ENCODE measurements around the gene ADGRV1. TPM values are rescaled to one million over a fixed set of nuclear protein-coding genes. Genes with fewer than 3 reads are reported as not detected.
"Not testable (repeated sequence)": the region's sequence is repeated elsewhere in the genome, so short reads cannot be mapped to it uniquely, and the experiment has no call there.

Gene ADGRV1
- total RNA-seq, 4 donors from 2014 or later, result 0.25 to 0.60 (median 0.56) TPM; not detected in 1

DNA sequence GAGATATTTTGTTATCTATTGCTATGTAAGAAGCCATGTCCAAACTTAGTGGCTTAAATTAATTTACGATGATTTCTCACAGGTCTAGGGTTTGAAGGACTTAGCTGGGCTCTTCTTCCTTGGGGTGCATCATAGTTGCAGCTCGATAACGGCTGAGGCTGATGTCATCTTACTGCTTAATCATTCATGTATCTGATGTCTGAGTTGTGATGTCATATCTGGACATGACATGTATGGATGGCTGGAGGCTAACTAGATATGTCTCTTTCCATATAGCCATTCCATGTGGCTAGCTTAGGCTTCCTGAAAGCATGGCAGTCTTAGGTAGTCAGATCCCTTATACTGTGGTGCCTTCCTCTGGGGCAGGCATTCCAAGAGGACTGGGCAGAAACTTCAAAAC, 31.6 kb downstream of the ADGRV1 start:
- TF ChIP-seq, protein P1, sequence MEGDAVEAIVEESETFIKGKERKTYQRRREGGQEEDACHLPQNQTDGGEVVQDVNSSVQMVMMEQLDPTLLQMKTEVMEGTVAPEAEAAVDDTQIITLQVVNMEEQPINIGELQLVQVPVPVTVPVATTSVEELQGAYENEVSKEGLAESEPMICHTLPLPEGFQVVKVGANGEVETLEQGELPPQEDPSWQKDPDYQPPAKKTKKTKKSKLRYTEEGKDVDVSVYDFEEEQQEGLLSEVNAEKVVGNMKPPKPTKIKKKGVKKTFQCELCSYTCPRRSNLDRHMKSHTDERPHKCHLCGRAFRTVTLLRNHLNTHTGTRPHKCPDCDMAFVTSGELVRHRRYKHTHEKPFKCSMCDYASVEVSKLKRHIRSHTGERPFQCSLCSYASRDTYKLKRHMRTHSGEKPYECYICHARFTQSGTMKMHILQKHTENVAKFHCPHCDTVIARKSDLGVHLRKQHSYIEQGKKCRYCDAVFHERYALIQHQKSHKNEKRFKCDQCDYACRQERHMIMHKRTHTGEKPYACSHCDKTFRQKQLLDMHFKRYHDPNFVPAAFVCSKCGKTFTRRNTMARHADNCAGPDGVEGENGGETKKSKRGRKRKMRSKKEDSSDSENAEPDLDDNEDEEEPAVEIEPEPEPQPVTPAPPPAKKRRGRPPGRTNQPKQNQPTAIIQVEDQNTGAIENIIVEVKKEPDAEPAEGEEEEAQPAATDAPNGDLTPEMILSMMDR (IDR thresholded peaks at IDR 0.05), result no peak
- DNase-seq (ENCODE audit: low spot score) (no peak), ATAC-seq (ENCODE audit: low FRiP score) (no peak)

DNA sequence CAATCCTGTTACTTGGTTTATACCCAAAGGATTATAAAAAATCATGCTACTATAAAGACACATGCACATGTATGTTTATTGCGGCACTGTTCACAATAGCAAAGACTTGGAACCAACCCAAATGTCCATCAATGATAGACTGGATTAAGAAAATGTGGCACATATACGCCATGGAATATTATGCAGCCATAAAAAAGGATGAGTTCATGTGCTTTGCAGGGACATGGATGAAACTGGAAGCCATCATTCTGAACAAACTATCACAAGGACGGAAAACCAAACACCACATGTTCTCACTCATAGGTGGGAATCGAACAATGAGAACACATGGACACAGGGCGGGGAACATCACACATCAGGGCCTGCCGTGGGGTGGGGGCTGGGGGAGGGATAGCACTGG, 34.5 kb downstream of the ADGRV1 start:
- not testable (repeated sequence) for ATAC-seq (ENCODE audit: low FRiP score); DNase-seq (ENCODE audit: low spot score)

DNA sequence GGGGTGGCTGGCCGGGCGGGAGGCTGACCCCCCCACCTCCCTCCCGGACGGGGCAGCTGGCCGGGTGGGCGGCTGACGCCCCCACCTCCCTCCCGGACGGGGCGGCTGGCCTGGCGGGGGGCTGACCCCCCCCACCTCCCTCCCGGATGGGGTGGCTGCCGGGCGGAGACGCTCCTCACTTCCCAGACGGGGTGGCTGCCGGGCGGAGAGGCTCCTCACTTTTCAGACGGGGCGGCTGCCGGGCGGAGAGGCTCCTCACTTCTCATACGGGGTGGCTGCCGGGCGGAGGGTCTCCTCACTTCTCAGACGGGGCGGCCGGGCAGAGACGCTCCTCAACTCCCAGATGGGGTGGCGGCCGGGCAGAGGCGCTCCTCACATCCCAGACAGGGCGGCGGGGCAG, 37.2 kb downstream of the ADGRV1 start:
- ATAC-seq (ENCODE audit: low FRiP score); DNase-seq (ENCODE audit: low spot score): not testable (repeated sequence)

DNA sequence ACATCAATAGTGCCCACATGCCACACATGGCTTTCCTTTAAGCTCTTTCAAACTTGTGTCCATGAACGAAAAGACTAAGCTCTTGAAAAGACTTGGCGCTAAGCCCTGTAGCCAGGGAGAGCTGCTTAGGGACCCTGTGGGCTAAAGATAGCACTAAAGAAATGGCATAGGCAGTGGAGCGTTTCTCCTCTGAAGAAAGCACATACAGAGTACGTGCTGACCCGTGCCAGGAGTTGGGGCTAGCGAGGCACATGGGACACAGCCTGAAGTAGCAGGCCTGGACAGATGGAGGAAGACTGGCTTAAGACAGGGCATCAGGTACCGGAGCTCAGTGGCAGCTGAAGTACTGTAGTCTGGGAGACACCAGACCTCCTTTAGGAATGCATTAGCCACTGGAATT, 39.7 kb downstream of the ADGRV1 start:
- TF ChIP-seq, protein P1 (IDR thresholded peaks at IDR 0.05), result no peak
- ATAC-seq (ENCODE audit: low FRiP score) (no peak), DNase-seq (ENCODE audit: low spot score) (no peak)

DNA sequence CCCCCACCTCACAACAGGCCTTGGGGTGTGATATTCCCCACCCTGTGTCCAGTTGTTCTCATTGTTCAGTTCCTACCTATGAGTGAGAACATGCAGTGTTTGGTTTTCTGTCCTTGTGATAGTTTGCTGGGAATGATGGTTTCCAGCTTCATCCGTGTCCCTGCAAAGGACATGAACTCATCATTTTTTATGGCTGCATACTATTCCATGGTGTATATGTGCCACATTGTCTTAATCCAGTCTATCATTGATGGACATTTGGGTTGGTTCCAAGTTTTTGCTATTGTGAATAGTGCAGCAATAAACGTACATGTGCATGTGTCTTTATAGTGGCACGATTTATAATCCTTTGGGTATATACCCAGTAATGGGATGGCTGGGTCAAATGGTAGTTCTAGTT, 41.7 kb downstream of the ADGRV1 start:
- not testable (repeated sequence) for DNase-seq (ENCODE audit: low spot score); ATAC-seq (ENCODE audit: low FRiP score)

DNA sequence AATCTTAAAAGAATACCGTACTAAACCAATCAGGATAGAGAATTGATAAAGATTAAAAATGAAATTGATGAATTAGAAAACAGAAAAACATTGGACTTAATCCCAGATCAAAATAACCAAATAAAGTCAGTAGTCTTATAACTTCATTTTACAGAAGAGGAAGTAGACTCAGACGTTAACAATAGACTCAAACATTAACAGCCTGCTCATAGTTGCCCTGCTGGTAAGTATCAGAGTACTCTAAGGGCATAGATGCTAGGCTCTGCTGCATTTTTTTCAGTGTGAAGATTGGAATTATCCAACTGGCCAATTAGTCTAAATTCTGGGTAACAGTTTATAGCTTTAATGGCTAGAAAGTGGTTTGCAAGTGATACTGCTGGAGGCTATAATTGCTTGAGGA, 42.9 kb downstream of the ADGRV1 start:
- no peak for ATAC-seq (ENCODE audit: low FRiP score)
- DNase-seq (ENCODE audit: low spot score), result no peak
- TF ChIP-seq, protein P1 (IDR thresholded peaks at IDR 0.05), result no peak

DNA sequence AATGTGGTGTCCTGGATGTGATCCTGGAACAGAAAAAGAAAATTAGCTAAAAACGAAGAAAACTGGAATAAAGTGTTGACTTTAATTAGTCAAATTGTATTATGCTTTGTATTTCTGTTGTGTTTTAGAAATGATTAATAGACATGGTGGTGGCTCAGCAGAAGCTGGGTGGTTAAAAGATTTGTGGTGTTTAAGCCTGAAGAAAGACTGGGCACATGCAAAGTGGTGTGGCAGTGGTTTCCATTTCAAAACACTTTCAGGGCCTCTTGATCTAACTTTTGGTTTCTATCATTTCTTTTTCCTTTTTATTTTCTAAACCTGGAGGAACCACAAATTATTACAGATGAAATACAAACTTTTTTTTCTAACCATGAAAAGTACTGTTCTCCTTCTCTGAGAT, 44.1 kb downstream of the ADGRV1 start:
- ATAC-seq (ENCODE audit: low FRiP score) (no peak), DNase-seq (ENCODE audit: low spot score) (no peak)
- TF ChIP-seq, protein P1 (IDR thresholded peaks at IDR 0.05), result no peak

DNA sequence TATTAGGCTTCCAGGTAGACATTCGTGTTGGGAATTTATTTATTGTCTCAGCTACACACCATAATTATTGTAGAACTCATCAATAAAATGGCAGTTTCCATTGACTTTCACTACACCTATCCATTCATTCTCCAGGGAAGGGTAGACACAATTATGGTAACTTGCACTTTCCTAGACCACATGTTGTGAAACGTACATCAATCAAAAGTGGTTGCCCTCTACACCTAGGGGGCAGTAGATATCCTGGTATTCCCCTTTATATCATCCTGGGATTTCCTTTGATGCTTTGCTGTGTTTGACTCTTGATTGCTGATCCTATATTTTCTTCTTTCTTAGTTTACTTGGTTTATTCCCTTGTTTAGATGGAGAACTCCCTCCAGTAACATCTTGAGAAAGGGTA, 47.9 kb downstream of the ADGRV1 start:
- TF ChIP-seq, protein P1 (IDR thresholded peaks at IDR 0.05), result no peak
- ATAC-seq (ENCODE audit: low FRiP score) (no peak), DNase-seq (ENCODE audit: low spot score) (no peak)

DNA sequence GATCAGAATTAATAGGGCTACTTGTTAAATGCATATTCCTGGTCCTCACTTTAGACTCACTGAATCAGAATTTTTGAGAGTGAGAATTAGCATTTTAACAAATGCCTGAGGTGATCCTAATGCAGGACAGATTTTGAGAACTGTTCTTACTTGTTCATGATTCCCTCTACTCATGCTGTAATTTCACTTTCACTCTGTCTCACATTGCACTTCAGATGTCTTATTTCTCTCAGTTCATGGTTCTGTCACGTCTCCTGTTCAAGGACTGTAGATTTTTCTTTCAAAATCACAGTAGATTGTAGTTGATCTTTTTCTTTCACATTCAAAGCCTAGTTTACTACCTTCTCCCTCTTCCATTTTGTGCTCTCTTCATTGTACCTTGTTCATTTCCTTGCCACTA, 54.3 kb downstream of the ADGRV1 start:
- TF ChIP-seq, protein P1 (IDR thresholded peaks at IDR 0.05), result no peak
- ATAC-seq (ENCODE audit: low FRiP score) (no peak), DNase-seq (ENCODE audit: low spot score) (no peak)

Data from omental fat pad (tissue), 4 donors.